H9 (cell line): ENCODE results near the gene KLF11. TPM values are rescaled to one million over a fixed set of nuclear protein-coding genes. Genes with fewer than 3 reads are reported as not detected.

Experiments
- DNase-seq: peaks from one replicate; pipeline ENCODE4 v3.0.0-alpha.2; 2017
- H2AFZ ChIP-seq: one replicate; pipeline ENCODE4 v1.6.1; 2013; ENCODE audit warnings: mild to moderate bottlenecking, low read length, control low read depth, moderate library complexity
- H2AK5ac ChIP-seq: 2 replicates; pipeline ENCODE4 v1.6.1; 2013; ENCODE audit warnings: low read length, control low read depth, mixed read lengths; ENCODE audit not compliant: insufficient read length
- H2BK120ac ChIP-seq: one replicate; pipeline ENCODE4 v1.6.1; 2013; ENCODE audit warnings: low read depth, mild to moderate bottlenecking, low read length, control low read depth, inconsistent platforms; ENCODE audit not compliant: poor library complexity, severe bottlenecking
- H2BK12ac ChIP-seq: 2 replicates; pipeline ENCODE4 v1.6.1; 2013; ENCODE audit warnings: low read length, control low read depth, mixed read lengths, low read depth; ENCODE audit not compliant: insufficient read length
- H2BK15ac ChIP-seq: 2 replicates; pipeline ENCODE4 v1.6.1; 2013; ENCODE audit warnings: low read depth, low read length, control low read depth
- H2BK20ac ChIP-seq: one replicate; pipeline ENCODE4 v1.6.1; 2013; ENCODE audit warnings: low read depth, mild to moderate bottlenecking, low read length, control low read depth, inconsistent platforms; ENCODE audit not compliant: poor library complexity, severe bottlenecking
- H2BK5ac ChIP-seq: 2 replicates; pipeline ENCODE4 v1.6.1; 2013; ENCODE audit warnings: low read length, control low read depth, mixed read lengths; ENCODE audit not compliant: insufficient read length
- H3K14ac ChIP-seq: 2 replicates; pipeline ENCODE4 v1.6.1; 2013; ENCODE audit warnings: low read length, control low read depth; ENCODE audit not compliant: insufficient read depth
- H3K18ac ChIP-seq: 2 replicates; pipeline ENCODE4 v1.6.1; 2013; ENCODE audit warnings: low read depth, mild to moderate bottlenecking, mixed read lengths, low read length, control low read depth; ENCODE audit not compliant: insufficient read length
- H3K23ac ChIP-seq: 2 replicates; pipeline ENCODE4 v1.6.1; 2013; ENCODE audit warnings: low read length, control low read depth, mixed read lengths, low read depth; ENCODE audit not compliant: insufficient read length
- H3K23me2 ChIP-seq: 2 replicates; pipeline ENCODE4 v1.6.1; 2013; ENCODE audit warnings: low read depth, mild to moderate bottlenecking, mixed read lengths, low read length, control low read depth; ENCODE audit not compliant: insufficient read length, poor library complexity, severe bottlenecking
- H3K27ac ChIP-seq: 2 replicates; pipeline ENCODE4 v1.5.1; 2013; ENCODE audit warnings: low read length, control low read depth, mixed read lengths, low read depth; ENCODE audit not compliant: insufficient read length
- H3K27me3 ChIP-seq: 2 replicates; pipeline ENCODE4 v1.6.1; 2013; ENCODE audit warnings: low read length, control low read depth, inconsistent platforms; ENCODE audit not compliant: insufficient read depth
- H3K4ac ChIP-seq: 2 replicates; pipeline ENCODE4 v1.6.1; 2013; ENCODE audit warnings: low read depth, mild to moderate bottlenecking, control low read depth, inconsistent platforms, low read length, moderate library complexity
- H3K4me1 ChIP-seq: 2 replicates; pipeline ENCODE4 v1.6.1; 2013; ENCODE audit warnings: low read length, control low read depth, inconsistent platforms; ENCODE audit not compliant: insufficient read depth
- H3K4me2 ChIP-seq: 2 replicates; pipeline ENCODE4 v1.6.1; 2013; ENCODE audit warnings: low read length, control low read depth, mixed read lengths; ENCODE audit not compliant: insufficient read length, insufficient read depth
- H3K56ac ChIP-seq: 2 replicates; pipeline ENCODE4 v1.6.1; 2013; ENCODE audit warnings: low read depth, mild to moderate bottlenecking, mixed read lengths, low read length, control low read depth; ENCODE audit not compliant: insufficient read length
- H3K79me1 ChIP-seq: 2 replicates; pipeline ENCODE4 v1.6.1; 2013; ENCODE audit warnings: low read depth, mild to moderate bottlenecking, moderate library complexity, low read length, control low read depth, inconsistent platforms; ENCODE audit not compliant: insufficient read depth, poor library complexity, severe bottlenecking
- H3K79me2 ChIP-seq: 2 replicates; pipeline ENCODE4 v1.6.1; 2013; ENCODE audit warnings: low read length, control low read depth, inconsistent platforms; ENCODE audit not compliant: insufficient read depth
- H3K9ac ChIP-seq: 2 replicates; pipeline ENCODE4 v1.6.1; 2013; ENCODE audit warnings: low read length, control low read depth, mixed read lengths; ENCODE audit not compliant: insufficient read length; ENCODE audit errors: extremely low read depth
- H3K9me3 ChIP-seq: one replicate; pipeline ENCODE4 v1.6.1; 2013; ENCODE audit warnings: low read depth, low read length, inconsistent platforms; ENCODE audit not compliant: control insufficient read depth
- H3T11ph ChIP-seq: one replicate; pipeline ENCODE4 v1.6.1; 2013; ENCODE audit warnings: mild to moderate bottlenecking, low read length, control low read depth, inconsistent platforms
- H4K20me1 ChIP-seq: one replicate; pipeline ENCODE4 v1.6.1; 2013; ENCODE audit not compliant: control insufficient read depth, insufficient read length, insufficient read depth
- H4K5ac ChIP-seq: 2 replicates; pipeline ENCODE4 v1.6.1; 2013; ENCODE audit warnings: low read depth, mild to moderate bottlenecking, mixed read lengths, low read length, control low read depth; ENCODE audit not compliant: insufficient read length
- H4K8ac ChIP-seq: replicated peaks from 2 replicates; pipeline ENCODE4 v1.6.1; 2013; ENCODE audit warnings: low read length, control low read depth, mixed read lengths, low read depth; ENCODE audit not compliant: insufficient read length
- H4K91ac ChIP-seq: 2 replicates; pipeline ENCODE4 v1.6.1; 2013; ENCODE audit warnings: low read depth, mild to moderate bottlenecking, moderate library complexity, mixed read lengths, low read length, control low read depth; ENCODE audit not compliant: insufficient read length
- H3K27ac Mint-ChIP-seq, 3 experiments: 2 replicates in 2 of 3; 3 replicates in 1 of 3; pipeline ENCODE4 v1.8.0; 2020 to 2021; ENCODE audit warnings: mixed read lengths in 3 of 3, mild to moderate bottlenecking in 1 of 3, moderate library complexity in 1 of 3
- H3K27me3 Mint-ChIP-seq: 2 replicates; pipeline ENCODE4 v1.8.0; 2021; ENCODE audit warnings: low read depth, mild to moderate bottlenecking, moderate library complexity, mixed read lengths
- H3K36me3 Mint-ChIP-seq, 3 experiments: 2 replicates in 2 of 3; 3 replicates in 1 of 3; pipeline ENCODE4 v1.8.0; 2020 to 2021; ENCODE audit warnings: low read depth in 3 of 3, mixed read lengths in 3 of 3; ENCODE audit not compliant: insufficient read depth in 1 of 3
- H3K4me1 Mint-ChIP-seq, 2 experiments: 2 replicates each; pipeline ENCODE4 v1.8.0; 2020; ENCODE audit warnings: mixed read lengths in 2 of 2
- H3K4me3 Mint-ChIP-seq, 2 experiments: 2 replicates in 1 of 2; 3 replicates in 1 of 2; pipeline ENCODE4 v1.8.0; 2020 to 2021; ENCODE audit warnings: mild to moderate bottlenecking in 2 of 2, mixed read lengths in 2 of 2, moderate library complexity in 1 of 2
- H3K9me3 Mint-ChIP-seq, 2 experiments: 2 replicates in 1 of 2; 3 replicates in 1 of 2; pipeline ENCODE4 v1.8.0; 2020; ENCODE audit warnings: mild to moderate bottlenecking in 2 of 2, mixed read lengths in 2 of 2, moderate library complexity in 1 of 2
- WGBS: extraction: QIAGEN DNeasy Blood & Tissue Kit; methylation state at CpG from one replicate; pipeline ENCODE4 v1.1.7; 2013; ENCODE audit warnings: missing lambda C conversion rate, low lambda C conversion rate, mixed read lengths; ENCODE audit not compliant: insufficient read length; ENCODE audit errors: extremely low coverage; 5-methylcytosine and 5-hydroxymethylcytosine counted together
- total RNA-seq: library from RNA; stranded (reverse); gene quantifications from 2 replicates; pipeline ENCODE4 v1.2.1, GENCODE V29; 2021
- TF ChIP-seq, protein P1 (sequence below): fragments of 200-600 bp; sonication (generic); conservative IDR thresholded peaks from 3 replicates; pipeline ENCODE4 v1.8.0; 2021; ENCODE audit warnings: antibody characterized with exemption, mild to moderate bottlenecking

Gene KLF11
- total RNA-seq, 1 experiment from 2014 or later, result 15.5 TPM

DNA sequence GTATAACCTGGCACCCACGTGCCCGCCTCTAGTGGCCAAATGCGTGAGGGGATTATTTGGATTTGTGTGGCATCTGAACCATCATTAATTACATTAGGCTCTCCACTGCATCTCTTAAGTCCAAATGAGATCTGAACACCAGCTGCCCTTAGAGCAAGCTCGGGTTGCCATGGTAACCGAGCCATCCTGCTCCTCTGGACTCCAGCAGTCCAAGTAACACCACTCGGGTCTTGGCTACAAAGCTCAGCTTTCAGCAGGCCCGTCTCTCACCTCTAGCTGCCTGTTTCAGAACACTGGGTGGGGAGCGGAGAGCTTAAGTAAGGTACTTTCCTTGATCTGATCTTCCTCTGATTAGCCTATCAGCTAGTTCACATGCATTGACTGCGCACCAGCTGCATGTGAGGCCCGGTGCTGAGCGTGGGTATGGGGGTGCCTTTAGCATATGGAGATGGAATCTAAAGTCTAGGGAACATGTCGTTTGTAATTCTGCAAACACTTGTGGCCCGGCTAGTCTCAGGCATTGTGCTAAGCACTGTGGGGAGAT lies 51.0 kb downstream of the KLF11 start:
- peaks cover 0 to 2% (median 0%) of the 10 kb centered on the region in 3 experiments; a peak in 1 of 7 replicates for H3K36me3 Mint-ChIP-seq
- no peak overlapping the region for H3K27ac ChIP-seq
- H3K4me2 ChIP-seq, result no peak overlapping the region
- peaks cover 11% of the 10 kb centered on the region for H3K27me3 Mint-ChIP-seq
- no peaks in the 10 kb centered on the region for H3K79me1 ChIP-seq
- no peaks in the 10 kb centered on the region for H3K79me2 ChIP-seq
- no peak overlapping the region for H3K9ac ChIP-seq
- no peak overlapping the region for H2BK12ac ChIP-seq
- no peak overlapping the region for H2BK120ac ChIP-seq
- no peaks in the 10 kb centered on the region for H4K20me1 ChIP-seq
- H3K18ac ChIP-seq, result no peak overlapping the region
- peaks cover 25 to 35% of the 10 kb centered on the region in 2 experiments for H3K4me1 Mint-ChIP-seq
- H2AK5ac ChIP-seq, result no peak overlapping the region
- H3K14ac ChIP-seq, result no peak overlapping the region
- no peak overlapping the region for H3K27ac Mint-ChIP-seq
- no peaks in the 10 kb centered on the region for H3K23me2 ChIP-seq
- WGBS, result no CpG with 5 or more reads among the region's 13 CpGs
- no peak overlapping the region for H2AFZ ChIP-seq
- H3K4me1 ChIP-seq, result no peaks in the 10 kb centered on the region
- H4K91ac ChIP-seq, result no peak overlapping the region
- H3K4ac ChIP-seq, result no peak overlapping the region
- no peak overlapping the region for H2BK5ac ChIP-seq
- no peak overlapping the region for H2BK20ac ChIP-seq
- no peak overlapping the region for H3K56ac ChIP-seq
- no peak overlapping the region for H3T11ph ChIP-seq
- no peak overlapping the region for H2BK15ac ChIP-seq
- H4K8ac ChIP-seq, result no peak overlapping the region
- TF ChIP-seq, protein P1, sequence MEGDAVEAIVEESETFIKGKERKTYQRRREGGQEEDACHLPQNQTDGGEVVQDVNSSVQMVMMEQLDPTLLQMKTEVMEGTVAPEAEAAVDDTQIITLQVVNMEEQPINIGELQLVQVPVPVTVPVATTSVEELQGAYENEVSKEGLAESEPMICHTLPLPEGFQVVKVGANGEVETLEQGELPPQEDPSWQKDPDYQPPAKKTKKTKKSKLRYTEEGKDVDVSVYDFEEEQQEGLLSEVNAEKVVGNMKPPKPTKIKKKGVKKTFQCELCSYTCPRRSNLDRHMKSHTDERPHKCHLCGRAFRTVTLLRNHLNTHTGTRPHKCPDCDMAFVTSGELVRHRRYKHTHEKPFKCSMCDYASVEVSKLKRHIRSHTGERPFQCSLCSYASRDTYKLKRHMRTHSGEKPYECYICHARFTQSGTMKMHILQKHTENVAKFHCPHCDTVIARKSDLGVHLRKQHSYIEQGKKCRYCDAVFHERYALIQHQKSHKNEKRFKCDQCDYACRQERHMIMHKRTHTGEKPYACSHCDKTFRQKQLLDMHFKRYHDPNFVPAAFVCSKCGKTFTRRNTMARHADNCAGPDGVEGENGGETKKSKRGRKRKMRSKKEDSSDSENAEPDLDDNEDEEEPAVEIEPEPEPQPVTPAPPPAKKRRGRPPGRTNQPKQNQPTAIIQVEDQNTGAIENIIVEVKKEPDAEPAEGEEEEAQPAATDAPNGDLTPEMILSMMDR, result no peak
- no peak overlapping the region for H4K5ac ChIP-seq
- H3K9me3 ChIP-seq, result no peaks in the 10 kb centered on the region
- DNase-seq, result no peak
- H3K23ac ChIP-seq, result no peak overlapping the region
- no peaks in the 10 kb centered on the region; a peak in 1 of 5 replicates for H3K9me3 Mint-ChIP-seq
- H3K4me3 Mint-ChIP-seq, result no peak overlapping the region
- H3K27me3 ChIP-seq, result no peaks in the 10 kb centered on the region
